Measurements from ENCODE around the gene PDGFA.

The PDGFA gene

GRCh38 chr7:471191-471865 lies 48.3 kb downstream of the PDGFA start:
- no peak for DNase-seq

- peak; percentile 18 for DNase-seq
Measured at GRCh38 chr7:469563-469961, 50.1 kb downstream of the PDGFA start.

- DNase-seq: peak; percentile 27
Measured at GRCh38 chr7:468681-469562, 50.7 kb downstream of the PDGFA start.

- DNase-seq: no peak
Measured at GRCh38 chr7:467856-468545, 51.6 kb downstream of the PDGFA start.

- DNase-seq: peak; percentile 23
Measured at GRCh38 chr7:467393-467828, 52.2 kb downstream of the PDGFA start.

GRCh38 chr7:466465-467191 lies 53.0 kb downstream of the PDGFA start:
- peak; percentile 12 for DNase-seq

- DNase-seq: peak; percentile 19
Measured at GRCh38 chr7:465710-466400, 53.8 kb downstream of the PDGFA start.

- DNase-seq: peak; percentile 23
Measured at GRCh38 chr7:464454-465401, 54.9 kb downstream of the PDGFA start.

- peak; percentile 17 for DNase-seq
Measured at GRCh38 chr7:463817-464453, 55.7 kb downstream of the PDGFA start.

- DNase-seq: peak; percentile 9
Measured at GRCh38 chr7:463362-463781, 56.3 kb downstream of the PDGFA start.

GRCh38 chr7:462173-463103 lies 57.2 kb downstream of the PDGFA start:
- no peak for DNase-seq

- DNase-seq: no peak
Measured at GRCh38 chr7:461453-462172, 58.0 kb downstream of the PDGFA start.

GRCh38 chr7:461117-461452 lies 58.6 kb downstream of the PDGFA start:
- DNase-seq: no peak

- DNase-seq: no peak
Measured at GRCh38 chr7:460374-461116, 59.1 kb downstream of the PDGFA start.

GRCh38 chr7:459584-460373 lies 59.9 kb downstream of the PDGFA start:
- DNase-seq: no peak

GRCh38 chr7:458511-459245 lies 61.0 kb downstream of the PDGFA start:
- no peak for DNase-seq
